C4-2B (cell line): ENCODE data around the gene NELFB.

Source experiments
- ZFX ChIP-seq: fragments of 450-650 bp; IDR thresholded peaks from 2 replicates; pipeline ENCODE4 v1.6.1; 2017
- TF ChIP-seq, protein P1 (sequence below): fragments of 450-650 bp; conservative IDR thresholded peaks from 2 replicates; pipeline ENCODE4 v1.5.1; 2017; ENCODE audit warnings: mild to moderate bottlenecking

DNA sequence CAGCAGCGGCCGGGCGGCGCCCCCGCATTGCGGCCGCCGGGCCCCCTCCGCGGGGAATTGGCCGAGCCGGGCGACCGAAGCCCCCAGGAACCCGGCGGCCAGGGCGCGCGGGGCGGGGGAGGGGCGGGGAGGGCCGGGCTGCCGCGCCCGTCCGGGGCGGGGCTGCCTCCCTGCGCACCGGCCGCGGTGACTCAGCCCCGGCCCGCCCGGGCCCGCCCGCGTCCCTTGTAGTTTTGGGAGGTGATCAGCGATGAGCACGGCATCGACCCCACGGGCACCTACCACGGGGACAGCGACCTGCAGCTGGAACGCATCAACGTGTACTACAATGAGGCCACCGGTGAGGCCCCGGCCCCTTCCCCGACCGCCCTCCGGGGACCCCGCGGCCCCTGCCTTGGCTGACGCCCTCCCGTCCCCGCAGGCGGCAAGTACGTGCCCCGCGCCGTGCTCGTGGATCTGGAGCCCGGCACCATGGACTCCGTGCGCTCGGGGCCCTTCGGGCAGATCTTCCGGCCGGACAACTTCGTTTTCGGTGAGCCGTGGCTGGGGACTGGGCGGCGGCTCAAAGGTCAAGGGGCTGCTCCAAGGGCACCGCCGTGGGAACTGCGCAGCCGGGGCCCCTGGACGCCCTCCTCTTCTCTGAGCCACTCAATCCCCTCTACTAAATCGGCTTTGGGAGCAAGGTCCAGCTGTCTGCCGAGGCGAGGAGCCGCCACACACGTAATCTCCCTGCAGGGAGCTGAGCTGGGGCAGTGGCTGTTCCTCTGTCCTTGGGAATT is 13.4 kb upstream of the NELFB start:
- TF ChIP-seq, protein P1, sequence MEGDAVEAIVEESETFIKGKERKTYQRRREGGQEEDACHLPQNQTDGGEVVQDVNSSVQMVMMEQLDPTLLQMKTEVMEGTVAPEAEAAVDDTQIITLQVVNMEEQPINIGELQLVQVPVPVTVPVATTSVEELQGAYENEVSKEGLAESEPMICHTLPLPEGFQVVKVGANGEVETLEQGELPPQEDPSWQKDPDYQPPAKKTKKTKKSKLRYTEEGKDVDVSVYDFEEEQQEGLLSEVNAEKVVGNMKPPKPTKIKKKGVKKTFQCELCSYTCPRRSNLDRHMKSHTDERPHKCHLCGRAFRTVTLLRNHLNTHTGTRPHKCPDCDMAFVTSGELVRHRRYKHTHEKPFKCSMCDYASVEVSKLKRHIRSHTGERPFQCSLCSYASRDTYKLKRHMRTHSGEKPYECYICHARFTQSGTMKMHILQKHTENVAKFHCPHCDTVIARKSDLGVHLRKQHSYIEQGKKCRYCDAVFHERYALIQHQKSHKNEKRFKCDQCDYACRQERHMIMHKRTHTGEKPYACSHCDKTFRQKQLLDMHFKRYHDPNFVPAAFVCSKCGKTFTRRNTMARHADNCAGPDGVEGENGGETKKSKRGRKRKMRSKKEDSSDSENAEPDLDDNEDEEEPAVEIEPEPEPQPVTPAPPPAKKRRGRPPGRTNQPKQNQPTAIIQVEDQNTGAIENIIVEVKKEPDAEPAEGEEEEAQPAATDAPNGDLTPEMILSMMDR = no peak
- peak; percentile 54; the same call in 1 of the 2 replicates for TF ChIP-seq ZFX
